Cardiac fibroblast (primary cell): ENCODE results near the gene KCNK3.

Experiments used
- DNase-seq, 2 donors: peaks; one replicate each; pipeline versions ENCODE4 v3.0.0 to v3.0.0-alpha.2; 2010; ENCODE audit warnings: low read depth in 2 of 2
- H3K4me3 ChIP-seq, 2 donors: replicated peaks in 1 of 2; 1 replicate in 1 of 2; 2 replicates in 1 of 2; pipeline ENCODE4 v1.5.1; 2011; ENCODE audit warnings: low read depth in 2 of 2, low read length in 2 of 2, mild to moderate bottlenecking in 2 of 2, moderate library complexity in 1 of 2
- TF ChIP-seq, protein P1 (sequence below): IDR thresholded peaks from one replicate; pipeline ENCODE4 v1.5.1; 2011; ENCODE audit warnings: low read depth, mild to moderate bottlenecking, low read length, inconsistent platforms

KCNK3 gene

GRCh38 chr2:26649322-26649721, 43.2 kb upstream of the KCNK3 start:
- TF ChIP-seq, protein P1, sequence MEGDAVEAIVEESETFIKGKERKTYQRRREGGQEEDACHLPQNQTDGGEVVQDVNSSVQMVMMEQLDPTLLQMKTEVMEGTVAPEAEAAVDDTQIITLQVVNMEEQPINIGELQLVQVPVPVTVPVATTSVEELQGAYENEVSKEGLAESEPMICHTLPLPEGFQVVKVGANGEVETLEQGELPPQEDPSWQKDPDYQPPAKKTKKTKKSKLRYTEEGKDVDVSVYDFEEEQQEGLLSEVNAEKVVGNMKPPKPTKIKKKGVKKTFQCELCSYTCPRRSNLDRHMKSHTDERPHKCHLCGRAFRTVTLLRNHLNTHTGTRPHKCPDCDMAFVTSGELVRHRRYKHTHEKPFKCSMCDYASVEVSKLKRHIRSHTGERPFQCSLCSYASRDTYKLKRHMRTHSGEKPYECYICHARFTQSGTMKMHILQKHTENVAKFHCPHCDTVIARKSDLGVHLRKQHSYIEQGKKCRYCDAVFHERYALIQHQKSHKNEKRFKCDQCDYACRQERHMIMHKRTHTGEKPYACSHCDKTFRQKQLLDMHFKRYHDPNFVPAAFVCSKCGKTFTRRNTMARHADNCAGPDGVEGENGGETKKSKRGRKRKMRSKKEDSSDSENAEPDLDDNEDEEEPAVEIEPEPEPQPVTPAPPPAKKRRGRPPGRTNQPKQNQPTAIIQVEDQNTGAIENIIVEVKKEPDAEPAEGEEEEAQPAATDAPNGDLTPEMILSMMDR, result no peak
- no peak overlapping the region for H3K4me3 ChIP-seq
- no peak for DNase-seq

DNA sequence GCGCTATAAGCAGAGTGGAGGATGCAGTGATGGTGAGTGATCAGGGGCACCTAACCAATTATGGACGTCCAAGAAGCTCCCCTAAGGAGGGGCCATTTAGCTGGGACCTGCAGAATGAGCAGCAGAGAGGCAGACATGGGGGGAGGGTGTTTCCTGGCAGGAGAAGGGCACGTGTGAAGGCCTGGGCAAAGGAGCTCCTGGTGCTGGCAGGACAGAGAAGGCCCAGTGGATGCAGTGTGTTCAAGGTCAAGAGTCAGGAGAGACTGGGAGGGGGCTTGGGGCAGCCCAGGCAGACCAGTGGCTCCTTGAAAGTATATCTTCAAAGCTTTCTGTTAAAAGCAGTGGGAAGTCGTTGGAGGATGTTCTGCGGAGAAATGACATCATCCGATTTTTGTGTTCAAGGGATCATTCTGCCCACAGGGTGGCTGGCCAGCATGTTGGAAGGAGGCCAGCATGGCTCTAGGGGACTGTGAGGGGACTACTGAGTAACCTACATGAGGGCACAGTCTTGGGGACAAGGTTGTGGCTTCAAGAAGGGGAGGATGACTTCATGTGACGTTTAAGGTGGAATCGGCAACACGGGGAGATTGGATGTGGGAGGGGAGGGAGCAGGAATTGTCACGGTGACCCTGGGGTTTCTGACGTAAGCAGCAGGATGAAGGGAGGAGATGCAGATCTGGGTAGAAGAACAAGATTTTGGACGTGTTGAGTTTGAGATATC, 42.4 kb upstream of the KCNK3 start:
- H3K4me3 ChIP-seq, result no peak overlapping the region
- DNase-seq, result no peak
- TF ChIP-seq, protein P1, result no peak

- no peak overlapping the region for H3K4me3 ChIP-seq
- DNase-seq, result peak in 1 of 2 donors; percentile 23
- TF ChIP-seq, protein P1, result no peak
Observed at GRCh38 chr2:26650713-26651469, 41.6 kb upstream of the KCNK3 start.

DNA sequence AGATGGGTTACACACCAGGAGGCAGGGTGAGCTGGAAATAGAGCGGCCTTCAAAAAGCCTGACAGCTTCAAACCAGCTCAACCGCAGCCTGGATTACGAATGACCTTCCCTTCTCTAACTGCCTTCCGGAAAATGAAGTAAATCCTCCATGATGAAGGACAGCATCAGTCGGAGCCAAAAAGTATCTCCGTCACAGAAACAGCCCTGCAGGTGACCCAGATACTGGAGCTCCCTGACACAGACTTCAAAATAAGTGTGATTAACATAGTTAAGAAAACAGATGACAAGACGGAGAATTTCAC, 41.1 kb upstream of the KCNK3 start:
- DNase-seq, result no peak
- H3K4me3 ChIP-seq, result no peak overlapping the region
- TF ChIP-seq, protein P1, result no peak

DNA sequence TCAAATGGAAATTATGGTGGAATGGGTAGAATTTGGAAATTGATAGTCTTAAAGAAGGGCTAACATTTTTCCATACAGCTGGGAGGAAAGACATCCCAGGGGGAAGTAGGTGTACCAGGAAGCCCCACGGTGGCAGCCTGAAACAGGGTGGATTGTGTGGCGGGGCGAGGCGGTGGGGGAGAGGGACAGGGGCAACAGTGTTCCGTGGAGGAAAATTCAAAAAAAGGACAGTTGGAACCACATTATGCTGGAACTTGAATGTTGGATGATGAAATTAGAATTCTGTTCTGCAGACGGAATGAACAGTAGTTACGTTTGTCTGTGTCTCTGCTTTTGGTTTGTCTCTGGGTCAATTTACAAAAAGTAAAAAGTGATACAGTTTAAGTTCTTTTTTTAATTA, 40.7 kb upstream of the KCNK3 start:
- DNase-seq, result no peak
- no peak overlapping the region for H3K4me3 ChIP-seq
- TF ChIP-seq, protein P1, result no peak

DNA sequence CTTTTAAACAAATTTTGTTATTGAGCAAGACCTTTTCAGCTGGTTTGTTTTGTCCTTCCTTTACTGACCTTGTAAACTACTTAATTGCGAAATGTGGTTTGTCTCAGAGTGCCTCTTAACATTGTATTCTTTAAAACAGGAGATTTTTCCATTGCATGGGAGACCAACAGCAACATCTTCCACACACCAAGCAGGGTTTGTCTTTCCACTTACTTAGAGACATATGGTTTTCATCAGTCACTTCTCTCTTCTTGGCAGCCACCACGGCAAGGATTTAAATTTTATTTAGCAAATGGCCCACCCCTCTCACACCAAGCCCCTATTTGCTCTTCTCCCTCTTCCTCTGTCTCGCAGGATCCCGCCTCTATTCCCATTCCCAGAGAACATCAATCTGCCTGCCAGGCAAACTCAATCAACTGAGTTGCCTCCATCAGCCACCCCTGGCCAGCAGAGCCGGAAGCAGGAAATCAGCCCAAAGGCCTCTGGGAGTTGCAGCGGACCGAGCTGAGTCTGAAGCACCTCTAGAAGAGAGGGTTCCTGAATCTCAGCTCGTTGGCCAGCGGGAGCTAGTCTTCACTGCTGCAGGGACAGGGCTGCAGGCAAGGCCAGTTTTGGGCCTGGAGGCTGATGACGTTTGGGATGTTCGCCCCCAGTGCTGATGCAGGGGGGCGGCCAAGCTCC, 40.0 kb upstream of the KCNK3 start:
- TF ChIP-seq, protein P1, result no peak
- DNase-seq, result peak; percentile 45 to 78
- H3K4me3 ChIP-seq, result no peak overlapping the region
